Measurements from ENCODE around the gene FAM89A. TPM values are rescaled to one million over a fixed set of nuclear protein-coding genes. Genes with fewer than 3 reads are reported as not detected.

The FAM89A gene
- total RNA-seq, result 10 to 100 TPM in 1 of 2 donors, 1 to 10 TPM in 1; 8.4 to 24.5 TPM

DNA sequence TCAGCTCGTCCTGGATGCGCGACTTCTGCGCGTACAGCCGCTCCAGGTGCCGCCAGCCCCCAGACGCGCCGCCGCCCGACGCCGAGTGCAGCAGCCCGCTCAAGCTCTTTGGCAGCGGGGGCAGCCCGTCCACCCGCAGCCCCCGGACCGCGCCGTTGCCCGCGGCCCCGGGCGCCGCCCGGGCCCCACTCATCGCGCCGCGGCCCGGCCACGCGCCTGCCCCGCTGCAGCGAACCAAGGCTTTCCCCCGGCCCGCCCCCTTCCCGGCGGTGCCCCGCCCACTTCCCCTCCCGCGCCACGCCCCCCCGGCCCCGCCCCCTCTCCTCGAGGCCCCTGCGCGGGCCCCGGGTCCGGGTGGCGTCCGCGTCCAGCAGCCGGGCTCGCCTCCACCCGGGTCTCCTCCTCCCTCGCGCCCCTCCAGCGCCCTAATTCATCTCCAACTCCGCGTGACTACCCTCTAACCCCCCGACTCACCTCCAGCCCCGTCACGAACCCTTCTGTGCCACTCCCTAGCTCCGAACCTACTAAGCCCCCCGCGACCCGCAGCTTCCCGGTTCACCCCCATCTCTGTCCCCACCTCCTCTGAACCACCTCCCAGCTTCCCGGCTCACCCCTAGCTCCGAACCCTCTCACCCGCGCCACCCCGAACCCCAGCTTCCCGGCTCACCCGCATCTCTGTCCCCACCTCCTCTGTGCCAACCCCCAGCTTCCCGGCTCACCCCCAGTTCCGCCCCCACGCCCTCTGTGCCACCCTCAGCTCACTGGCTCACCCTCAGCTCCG, at the start of gene FAM89A:
FAM89A (minus strand) TSS at position 236 of the 781 bp plus-strand sequence; CDS start at position 193, 43 bp downstream.
- DNase-seq (ENCODE audit: low spot score), result no peak
- H3K4me3 ChIP-seq, result peak within 1 kb of the TSS; percentile 87
- ATAC-seq (ENCODE audit: insufficient number of reproducible peaks, low FRiP score, low read depth), result no peak
- H3K4me1 ChIP-seq (ENCODE audit: control insufficient read depth in 1 of 2, low read depth in 2 of 2), result peaks cover 8 to 21% of the 10 kb centered on the region in 2 donors
- no peaks in the 10 kb centered on the region for H3K9me3 ChIP-seq
- H3K27ac ChIP-seq, result no peak within 1 kb of the TSS
- H3K36me3 ChIP-seq, result no peaks in the 10 kb centered on the region
- no peaks in the 10 kb centered on the region for H3K27me3 ChIP-seq (replicated peaks; ENCODE audit: insufficient read depth)
- TF ChIP-seq, protein P1, sequence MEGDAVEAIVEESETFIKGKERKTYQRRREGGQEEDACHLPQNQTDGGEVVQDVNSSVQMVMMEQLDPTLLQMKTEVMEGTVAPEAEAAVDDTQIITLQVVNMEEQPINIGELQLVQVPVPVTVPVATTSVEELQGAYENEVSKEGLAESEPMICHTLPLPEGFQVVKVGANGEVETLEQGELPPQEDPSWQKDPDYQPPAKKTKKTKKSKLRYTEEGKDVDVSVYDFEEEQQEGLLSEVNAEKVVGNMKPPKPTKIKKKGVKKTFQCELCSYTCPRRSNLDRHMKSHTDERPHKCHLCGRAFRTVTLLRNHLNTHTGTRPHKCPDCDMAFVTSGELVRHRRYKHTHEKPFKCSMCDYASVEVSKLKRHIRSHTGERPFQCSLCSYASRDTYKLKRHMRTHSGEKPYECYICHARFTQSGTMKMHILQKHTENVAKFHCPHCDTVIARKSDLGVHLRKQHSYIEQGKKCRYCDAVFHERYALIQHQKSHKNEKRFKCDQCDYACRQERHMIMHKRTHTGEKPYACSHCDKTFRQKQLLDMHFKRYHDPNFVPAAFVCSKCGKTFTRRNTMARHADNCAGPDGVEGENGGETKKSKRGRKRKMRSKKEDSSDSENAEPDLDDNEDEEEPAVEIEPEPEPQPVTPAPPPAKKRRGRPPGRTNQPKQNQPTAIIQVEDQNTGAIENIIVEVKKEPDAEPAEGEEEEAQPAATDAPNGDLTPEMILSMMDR (IDR thresholded peaks at IDR 0.05), result no peak

DNA sequence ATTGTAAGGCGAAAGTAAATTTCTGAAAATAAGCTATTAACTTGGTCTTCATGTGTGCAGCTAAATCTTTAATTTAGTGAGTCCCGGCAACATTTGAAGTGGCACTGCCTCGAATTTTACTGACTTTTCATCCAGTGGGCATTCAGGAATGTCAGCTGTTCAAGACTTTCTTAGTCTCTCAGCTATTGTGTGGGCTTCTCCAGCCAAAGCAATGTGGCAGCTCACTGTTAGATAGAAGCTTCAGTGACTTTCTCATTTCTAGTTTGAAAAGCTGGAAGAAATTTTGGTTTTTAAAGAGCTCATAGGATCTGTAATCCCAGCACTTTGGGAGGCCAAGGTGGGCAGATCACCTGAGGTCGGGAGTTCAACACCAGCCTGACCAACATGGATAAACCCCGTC, 44.3 kb upstream of the FAM89A start:
- DNase-seq (ENCODE audit: low spot score), result no peak
- H3K36me3 ChIP-seq, result no peaks in the 10 kb centered on the region
- no peaks in the 10 kb centered on the region for H3K9me3 ChIP-seq
- no peak overlapping the region for H3K27ac ChIP-seq
- TF ChIP-seq, protein P1 (IDR thresholded peaks at IDR 0.05), result no peak
- no peak overlapping the region for H3K4me3 ChIP-seq
- ATAC-seq (ENCODE audit: insufficient number of reproducible peaks, low FRiP score, low read depth), result no peak
- H3K4me1 ChIP-seq (ENCODE audit: control insufficient read depth in 1 of 2, low read depth in 2 of 2), result no peaks in the 10 kb centered on the region
- H3K27me3 ChIP-seq (replicated peaks; ENCODE audit: insufficient read depth), result no peaks in the 10 kb centered on the region

DNA sequence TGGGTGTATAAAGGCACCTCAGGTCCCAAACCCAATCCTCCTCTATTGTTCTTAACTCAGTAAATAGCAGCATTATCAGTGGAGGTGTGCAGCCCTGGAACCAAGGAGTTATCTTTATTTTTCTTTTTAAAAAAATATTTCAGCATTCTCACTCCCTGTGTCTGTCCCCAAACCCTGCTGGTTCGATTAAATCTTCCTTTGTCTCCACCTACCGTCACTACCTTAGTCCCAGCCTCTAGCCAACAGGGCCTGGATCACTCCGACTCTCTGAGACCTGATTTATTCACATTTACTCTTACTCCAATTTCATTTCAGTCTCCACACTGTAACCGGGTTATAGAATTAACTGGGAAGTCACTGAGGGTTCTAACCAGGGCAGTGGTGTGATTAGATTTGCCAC, 39.1 kb upstream of the FAM89A start:
- TF ChIP-seq, protein P1 (IDR thresholded peaks at IDR 0.05), result no peak
- DNase-seq (ENCODE audit: low spot score) (no peak), ATAC-seq (ENCODE audit: insufficient number of reproducible peaks, low FRiP score, low read depth) (no peak)
- no peaks in the 10 kb centered on the region for H3K27me3 ChIP-seq (replicated peaks; ENCODE audit: insufficient read depth)
- no peaks in the 10 kb centered on the region for H3K36me3 ChIP-seq
- H3K4me3 ChIP-seq, result no peak overlapping the region
- H3K9me3 ChIP-seq, result no peaks in the 10 kb centered on the region
- no peaks in the 10 kb centered on the region for H3K4me1 ChIP-seq (ENCODE audit: control insufficient read depth in 1 of 2, low read depth in 2 of 2)
- no peak overlapping the region for H3K27ac ChIP-seq

DNA sequence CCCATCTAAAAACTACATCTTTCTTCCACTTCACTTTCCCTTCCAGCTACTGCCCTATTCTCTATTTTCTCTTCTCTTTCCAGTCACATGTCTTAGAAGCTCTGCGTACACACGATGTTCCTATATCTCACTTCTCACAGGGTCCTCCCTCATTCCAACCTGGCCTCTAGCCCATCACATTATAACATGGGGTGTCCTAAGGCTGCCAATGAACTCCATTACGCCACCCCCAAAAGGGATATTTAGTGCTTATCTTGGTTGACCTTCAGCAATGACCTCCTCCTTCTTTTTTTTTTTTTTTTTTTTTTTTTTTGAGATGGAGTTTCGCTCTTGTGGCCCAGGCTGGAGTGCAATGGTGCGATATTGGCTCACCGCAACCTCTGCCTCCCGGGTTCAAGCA, 38.2 kb upstream of the FAM89A start:
- H3K9me3 ChIP-seq, result no peaks in the 10 kb centered on the region
- no peak overlapping the region for H3K27ac ChIP-seq
- no peak overlapping the region for H3K4me3 ChIP-seq
- DNase-seq (ENCODE audit: low spot score) (no peak), ATAC-seq (ENCODE audit: insufficient number of reproducible peaks, low FRiP score, low read depth) (no peak)
- H3K36me3 ChIP-seq, result no peaks in the 10 kb centered on the region
- TF ChIP-seq, protein P1 (IDR thresholded peaks at IDR 0.05), result no peak
- H3K27me3 ChIP-seq (replicated peaks; ENCODE audit: insufficient read depth), result no peaks in the 10 kb centered on the region
- no peaks in the 10 kb centered on the region for H3K4me1 ChIP-seq (ENCODE audit: control insufficient read depth in 1 of 2, low read depth in 2 of 2)

DNA sequence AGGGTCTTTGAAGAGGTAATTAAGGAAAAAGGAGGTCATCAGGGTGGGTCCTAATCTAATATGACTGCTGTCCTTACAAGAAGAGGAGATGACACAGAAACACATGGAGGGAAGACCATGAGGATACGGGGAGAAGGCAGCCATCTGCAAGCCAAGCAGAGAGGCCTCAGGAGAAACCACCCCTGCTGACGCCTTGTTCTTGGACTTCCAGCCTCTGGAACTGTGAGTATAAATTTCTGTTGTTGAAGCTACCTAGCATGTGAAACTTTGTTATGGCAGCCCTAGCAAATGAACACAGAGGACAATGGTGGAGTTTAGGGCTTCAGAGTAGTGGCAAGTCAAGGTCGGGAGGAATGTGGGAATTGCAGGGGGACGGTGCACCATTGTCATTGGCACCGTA, 36.7 kb upstream of the FAM89A start:
- no peak overlapping the region for H3K4me3 ChIP-seq
- no peak overlapping the region for H3K27ac ChIP-seq
- no peak for ATAC-seq (ENCODE audit: insufficient number of reproducible peaks, low FRiP score, low read depth)
- no peaks in the 10 kb centered on the region for H3K4me1 ChIP-seq (ENCODE audit: control insufficient read depth in 1 of 2, low read depth in 2 of 2)
- H3K27me3 ChIP-seq (replicated peaks; ENCODE audit: insufficient read depth), result no peaks in the 10 kb centered on the region
- no peaks in the 10 kb centered on the region for H3K36me3 ChIP-seq
- DNase-seq (ENCODE audit: low spot score), result no peak
- no peaks in the 10 kb centered on the region for H3K9me3 ChIP-seq
- TF ChIP-seq, protein P1 (IDR thresholded peaks at IDR 0.05), result no peak

Data from thoracic aorta (tissue), 2 donors.